MCF 10A (cell line): ENCODE results near the gene ANXA6. TPM values are rescaled to one million over a fixed set of nuclear protein-coding genes. Genes with fewer than 3 reads are reported as not detected.

Experiments used
- BruUV-seq: library from RNA; stranded (reverse); fragments of 400-500 nt; replicated peaks from 2 replicates; lab custom pipeline; 2021; lab: Mats Ljungman, UMichigan
- CTCF ChIA-PET: fragments of 300-600 bp; sonication (Branson Sonifier 250); formaldehyde crosslinking; extraction: SDS; loops from one replicate; lab custom pipeline; 2021; ENCODE audit warnings: antibody characterized with exemption, inconsistent platforms; lab: Yijun Ruan, JAX
- POLR2A ChIA-PET: fragments of 300-600, 350-650 bp; sonication (Branson Sonifier 250); formaldehyde crosslinking; extraction: SDS; loops from one replicate; lab custom pipeline; 2020; ENCODE audit warnings: antibody characterized with exemption, inconsistent platforms; lab: Yijun Ruan, JAX
- DNase-seq: peaks from one replicate; pipeline ENCODE4 v3.0.0-alpha.2; 2018; ENCODE audit not compliant: unreplicated experiment
- H3K27ac Mint-ChIP-seq: one replicate; pipeline ENCODE4 v1.8.0; 2022; ENCODE audit warnings: mild to moderate bottlenecking, low read depth, mixed read lengths; ENCODE audit not compliant: unreplicated experiment
- H3K27me3 Mint-ChIP-seq: one replicate; pipeline ENCODE4 v1.8.0; 2022; ENCODE audit warnings: mixed read lengths; ENCODE audit not compliant: insufficient read depth, unreplicated experiment
- H3K36me3 Mint-ChIP-seq: one replicate; pipeline ENCODE4 v1.8.0; 2022; ENCODE audit warnings: mild to moderate bottlenecking, moderate library complexity, mixed read lengths; ENCODE audit not compliant: insufficient read depth, unreplicated experiment
- H3K4me1 Mint-ChIP-seq: one replicate; pipeline ENCODE4 v1.8.0; 2022; ENCODE audit warnings: mixed read lengths; ENCODE audit not compliant: insufficient read depth, unreplicated experiment
- H3K4me3 Mint-ChIP-seq: one replicate; pipeline ENCODE4 v1.8.0; 2022; ENCODE audit warnings: mild to moderate bottlenecking, moderate library complexity, mixed read lengths; ENCODE audit not compliant: unreplicated experiment
- H3K9me3 Mint-ChIP-seq: one replicate; pipeline ENCODE4 v1.8.0; 2022; ENCODE audit warnings: mixed read lengths; ENCODE audit not compliant: unreplicated experiment
- intact Hi-C: fragments of 100-400 bp; cut with micrococcal nuclease; formaldehyde crosslinking; loops from 2 replicates; pipeline ENCODE4 v1.14.1; 2022
- total RNA-seq: library from RNA; stranded (reverse); gene quantifications from 2 replicates; pipeline ENCODE4 v1.2.3, GENCODE V29; 2022
- TF ChIP-seq, protein P1 (sequence below): fragments of 200-600 bp; IDR thresholded peaks from one replicate; pipeline ENCODE4 v1.8.0; 2022; ENCODE audit warnings: antibody characterized with exemption, mild to moderate bottlenecking; ENCODE audit not compliant: unreplicated experiment

Gene ANXA6
- total RNA-seq, 1 experiment from 2014 or later = 2.6 TPM

DNA sequence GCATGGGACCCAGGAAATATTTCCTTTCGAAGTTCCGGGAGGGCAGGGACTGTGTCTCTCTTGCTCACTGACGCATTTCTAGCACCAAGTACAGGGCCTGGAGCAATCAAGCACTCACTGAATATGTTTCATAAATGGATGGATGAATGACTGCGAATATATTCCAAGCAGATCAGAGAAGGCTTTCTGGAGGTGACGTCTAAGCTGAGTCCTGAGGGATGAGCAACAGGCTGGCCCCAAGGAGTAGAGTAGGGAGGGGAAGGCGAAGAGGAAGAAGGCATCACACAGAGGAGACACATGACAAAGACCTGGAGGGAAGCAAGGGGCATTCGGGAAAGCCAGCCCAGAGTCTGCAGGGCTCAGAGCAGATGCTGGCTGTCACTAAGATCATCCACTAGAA is 13.9 kb downstream of the ANXA6 start:
- CTCF ChIA-PET = interaction anchor here (0.6 to 17.2 kb wide), 7 partner anchors 11 to 95 kb away, joined by 3 to 206 read pairs (median 10); no protein-coding TSS in a partner anchor
- H3K4me3 Mint-ChIP-seq = no peak overlapping the region
- H3K9me3 Mint-ChIP-seq = no peaks in the 10 kb centered on the region
- DNase-seq = no peak
- no peaks in the 10 kb centered on the region for H3K36me3 Mint-ChIP-seq
- POLR2A ChIA-PET = no interaction called here
- no peaks in the 10 kb centered on the region for H3K27me3 Mint-ChIP-seq
- peaks cover 7% of the 10 kb centered on the region for H3K4me1 Mint-ChIP-seq
- intact Hi-C loops = no loop called here
- H3K27ac Mint-ChIP-seq = no peak overlapping the region
- TF ChIP-seq, protein P1, sequence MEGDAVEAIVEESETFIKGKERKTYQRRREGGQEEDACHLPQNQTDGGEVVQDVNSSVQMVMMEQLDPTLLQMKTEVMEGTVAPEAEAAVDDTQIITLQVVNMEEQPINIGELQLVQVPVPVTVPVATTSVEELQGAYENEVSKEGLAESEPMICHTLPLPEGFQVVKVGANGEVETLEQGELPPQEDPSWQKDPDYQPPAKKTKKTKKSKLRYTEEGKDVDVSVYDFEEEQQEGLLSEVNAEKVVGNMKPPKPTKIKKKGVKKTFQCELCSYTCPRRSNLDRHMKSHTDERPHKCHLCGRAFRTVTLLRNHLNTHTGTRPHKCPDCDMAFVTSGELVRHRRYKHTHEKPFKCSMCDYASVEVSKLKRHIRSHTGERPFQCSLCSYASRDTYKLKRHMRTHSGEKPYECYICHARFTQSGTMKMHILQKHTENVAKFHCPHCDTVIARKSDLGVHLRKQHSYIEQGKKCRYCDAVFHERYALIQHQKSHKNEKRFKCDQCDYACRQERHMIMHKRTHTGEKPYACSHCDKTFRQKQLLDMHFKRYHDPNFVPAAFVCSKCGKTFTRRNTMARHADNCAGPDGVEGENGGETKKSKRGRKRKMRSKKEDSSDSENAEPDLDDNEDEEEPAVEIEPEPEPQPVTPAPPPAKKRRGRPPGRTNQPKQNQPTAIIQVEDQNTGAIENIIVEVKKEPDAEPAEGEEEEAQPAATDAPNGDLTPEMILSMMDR = no peak
- no TSS peak for BruUV-seq

GRCh38 chr5:151142933-151143332 is 14.6 kb downstream of the ANXA6 start:
- Mint-ChIP-seq H3K27me3 (no peaks in the 10 kb centered on the region), H3K4me3 (no peak overlapping the region), H3K27ac (no peak overlapping the region), H3K36me3 (no peaks in the 10 kb centered on the region), H3K9me3 (no peaks in the 10 kb centered on the region), H3K4me1 (peaks cover 7% of the 10 kb centered on the region)
- BruUV-seq = no TSS peak
- POLR2A ChIA-PET = no interaction called here
- CTCF ChIA-PET = interaction anchor here (0.6 to 17.2 kb wide), 9 partner anchors 11 to 297 kb away, joined by 3 to 206 read pairs (median 7); partner anchors contain the start of gene IRGM
- TF ChIP-seq, protein P1 = no peak
- DNase-seq = no peak
- intact Hi-C loops = no loop called here

- CTCF ChIA-PET = interaction anchor here (0.6 to 17.2 kb wide), 9 partner anchors 9 to 405 kb away, joined by 4 to 206 read pairs (median 6); no protein-coding TSS in a partner anchor
- H3K4me1 Mint-ChIP-seq = peaks cover 7% of the 10 kb centered on the region
- no TSS peak for BruUV-seq
- TF ChIP-seq, protein P1 = no peak
- H3K4me3 Mint-ChIP-seq = no peak overlapping the region
- no peak overlapping the region for H3K27ac Mint-ChIP-seq
- no peaks in the 10 kb centered on the region for H3K36me3 Mint-ChIP-seq
- intact Hi-C loops = no loop called here
- POLR2A ChIA-PET = no interaction called here
- no peaks in the 10 kb centered on the region for H3K9me3 Mint-ChIP-seq
- no peaks in the 10 kb centered on the region for H3K27me3 Mint-ChIP-seq
- DNase-seq = no peak
Measured at GRCh38 chr5:151141535-151141934, 16.0 kb downstream of the ANXA6 start.

- BruUV-seq = no TSS peak
- H3K4me3 Mint-ChIP-seq = no peak overlapping the region
- H3K36me3 Mint-ChIP-seq = no peaks in the 10 kb centered on the region
- intact Hi-C loops = no loop called here
- ChIA-PET CTCF (interaction anchor here (0.6 to 17.2 kb wide), 6 partner anchors 15 to 405 kb away, joined by 5 to 206 read pairs (median 20); no protein-coding TSS in a partner anchor), POLR2A (no interaction called here)
- H3K27me3 Mint-ChIP-seq = no peaks in the 10 kb centered on the region
- TF ChIP-seq, protein P1 = no peak
- H3K4me1 Mint-ChIP-seq = peaks cover 7% of the 10 kb centered on the region
- no peaks in the 10 kb centered on the region for H3K9me3 Mint-ChIP-seq
- no peak for DNase-seq
- H3K27ac Mint-ChIP-seq = no peak overlapping the region
Measured at GRCh38 chr5:151140686-151141459, 16.7 kb downstream of the ANXA6 start.
